GM03348 (cell line): Measurements from ENCODE around the gene DAPK1.

Experiments used
- DNase-seq: peaks from one replicate; pipeline ENCODE4 v3.0.0; 2012; ENCODE audit warnings: low spot score

Gene DAPK1

DNA sequence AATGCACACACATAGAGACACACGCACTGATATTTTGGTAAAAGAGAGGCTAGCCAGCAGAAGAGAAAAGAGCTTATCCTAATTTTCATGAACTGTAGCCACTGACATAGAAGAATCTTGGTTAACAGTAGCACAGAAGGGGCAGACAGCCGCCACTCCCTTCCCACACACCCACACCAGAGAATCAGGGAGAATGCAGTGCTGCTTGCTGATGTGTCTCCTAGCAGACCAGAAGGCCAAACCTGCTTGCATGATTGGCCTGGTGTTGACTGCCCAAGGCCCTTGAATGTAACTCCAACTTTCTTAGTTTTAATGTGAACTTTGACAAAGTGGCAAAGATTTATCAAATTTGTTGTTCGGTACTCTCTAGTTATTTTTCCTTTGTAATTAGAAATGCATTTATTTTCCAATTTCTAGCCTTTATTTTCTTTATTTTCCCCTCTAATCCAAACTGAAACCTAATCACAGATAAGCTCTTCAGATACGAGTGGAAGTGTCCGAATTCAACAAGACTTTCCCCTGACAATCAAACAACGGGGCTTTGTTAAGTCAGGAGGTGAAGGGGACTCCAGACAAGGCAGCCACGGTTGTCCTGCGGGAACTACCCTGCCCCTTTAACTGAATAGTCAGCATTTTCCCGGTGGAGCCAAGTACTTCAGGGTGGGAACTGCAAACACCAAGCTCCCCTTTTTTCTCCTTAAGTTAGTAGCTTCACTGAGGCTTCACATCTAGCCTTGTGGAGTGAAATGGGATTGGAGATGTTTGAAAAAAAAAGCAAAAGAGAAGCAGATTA is 146.3 kb downstream of the DAPK1 start:
- no peak for DNase-seq

DNA sequence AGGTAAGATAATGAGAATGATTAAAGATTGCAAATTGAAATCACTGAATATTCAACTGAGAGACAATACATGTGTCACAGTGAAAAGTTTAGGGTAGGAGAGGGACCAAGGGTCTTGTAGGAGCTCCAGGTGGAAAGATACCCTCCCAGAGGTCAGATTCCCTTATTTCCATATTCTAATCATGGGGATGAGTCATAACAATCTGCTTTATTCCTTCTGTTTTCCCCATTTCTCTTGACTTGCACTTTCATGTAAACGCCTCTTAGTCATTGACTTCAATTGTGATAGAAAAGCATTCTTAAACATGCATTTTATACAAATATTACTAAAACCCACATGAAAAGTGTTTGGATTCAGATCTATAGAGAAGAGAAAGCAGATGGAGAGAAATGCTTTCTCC is 147.0 kb downstream of the DAPK1 start:
- no peak for DNase-seq

DNA sequence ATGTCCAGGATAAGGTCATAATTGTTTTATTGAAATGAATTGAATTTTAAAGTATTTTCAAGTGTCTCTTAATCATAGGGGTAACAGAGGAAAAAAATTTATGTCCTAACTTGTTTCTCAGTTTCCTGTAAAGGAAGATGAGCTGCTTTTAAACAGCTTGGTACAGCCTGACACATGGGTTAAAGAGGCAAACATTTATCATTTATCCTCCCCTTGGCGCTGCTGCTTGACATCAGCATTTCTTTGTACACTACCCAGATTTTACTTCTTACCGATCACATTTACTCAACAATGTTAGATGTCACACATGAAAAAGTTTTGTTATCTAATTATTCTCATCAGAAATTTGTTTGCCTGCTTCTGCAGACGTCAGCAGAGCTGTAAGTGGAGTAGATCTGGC is 148.9 kb downstream of the DAPK1 start:
- no peak for DNase-seq

DNA sequence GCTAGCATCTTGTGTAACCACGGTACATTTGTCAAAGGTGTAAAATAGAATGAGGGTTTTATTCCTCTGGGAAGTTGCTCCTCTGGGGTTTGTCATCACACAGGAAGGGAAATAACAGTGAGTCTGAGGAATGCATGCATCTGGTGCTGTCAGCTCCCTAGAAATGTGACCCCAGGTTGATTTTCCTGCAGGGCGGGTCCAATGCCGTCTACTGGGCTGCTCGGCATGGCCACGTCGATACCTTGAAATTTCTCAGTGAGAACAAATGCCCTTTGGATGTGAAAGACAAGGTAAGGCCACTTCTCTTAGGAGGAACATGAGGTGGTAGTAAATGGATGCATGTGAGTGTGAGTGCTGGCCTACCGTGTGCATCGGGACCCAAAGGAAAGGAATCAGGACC is 149.4 kb downstream of the DAPK1 start:
- no peak for DNase-seq

DNA sequence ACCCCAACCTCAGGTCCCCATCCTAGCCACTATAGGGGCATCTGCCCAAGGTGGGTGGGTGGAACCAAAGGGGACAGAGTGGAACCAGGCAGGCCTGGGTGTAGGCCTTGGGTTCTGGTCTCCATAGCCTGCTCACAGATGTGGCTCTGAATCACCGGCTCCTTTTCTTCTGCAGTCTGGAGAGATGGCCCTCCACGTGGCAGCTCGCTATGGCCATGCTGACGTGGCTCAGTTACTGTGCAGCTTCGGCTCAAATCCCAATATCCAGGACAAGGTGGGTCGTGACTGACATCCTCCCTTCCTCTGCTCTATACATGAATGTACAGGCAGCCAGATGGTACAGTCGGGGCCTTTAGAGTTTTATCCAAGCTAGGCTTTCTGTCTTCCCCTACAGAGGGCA is 150.9 kb downstream of the DAPK1 start:
- DNase-seq: no peak

DNA sequence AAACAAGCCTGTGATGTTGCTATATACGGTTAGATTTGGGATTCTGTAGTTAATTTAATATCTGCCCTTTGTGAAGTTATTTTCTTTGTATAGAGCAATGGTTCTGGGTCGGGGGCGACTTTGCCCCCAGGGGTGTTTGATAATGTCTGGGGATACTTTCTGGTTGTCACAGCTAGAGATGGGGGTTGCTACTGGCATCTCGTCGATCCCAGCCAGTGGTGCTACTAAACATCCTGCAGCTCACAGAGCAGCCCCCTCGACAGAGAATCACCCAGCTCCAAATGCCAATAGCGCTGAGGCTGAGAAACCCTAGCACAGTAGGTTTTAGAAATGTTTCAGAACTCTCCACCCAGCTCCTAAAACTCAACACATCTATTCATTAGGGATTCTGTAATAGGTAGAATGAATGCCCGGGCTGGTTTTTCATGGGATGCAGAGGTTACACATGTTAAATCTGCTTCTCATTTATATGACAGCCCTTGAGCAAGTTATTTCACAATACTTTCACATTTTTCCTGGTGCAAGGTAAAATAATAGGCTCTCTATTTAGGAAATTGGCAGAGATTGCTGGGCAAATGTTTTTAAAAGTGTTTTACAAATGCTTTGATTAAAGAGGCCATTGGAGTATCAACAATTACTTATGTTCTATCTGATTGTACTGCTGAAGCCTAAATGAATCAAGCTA is 153.1 kb downstream of the DAPK1 start:
- DNase-seq: no peak

DNA sequence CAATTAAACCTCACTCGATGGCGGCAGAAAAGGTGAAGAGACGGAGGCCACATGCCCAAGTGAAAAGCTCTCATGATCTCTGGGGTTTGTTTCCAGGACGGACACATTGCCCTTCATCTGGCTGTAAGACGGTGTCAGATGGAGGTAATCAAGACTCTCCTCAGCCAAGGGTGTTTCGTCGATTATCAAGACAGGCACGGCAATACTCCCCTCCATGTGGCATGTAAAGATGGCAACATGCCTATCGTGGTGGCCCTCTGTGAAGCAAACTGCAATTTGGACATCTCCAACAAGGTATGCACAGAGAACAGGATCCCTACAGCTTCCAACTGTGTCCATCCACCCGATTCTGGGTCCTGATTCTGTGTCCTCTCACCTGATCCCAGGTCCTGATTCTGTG is 153.8 kb downstream of the DAPK1 start:
- DNase-seq: no peak

DNA sequence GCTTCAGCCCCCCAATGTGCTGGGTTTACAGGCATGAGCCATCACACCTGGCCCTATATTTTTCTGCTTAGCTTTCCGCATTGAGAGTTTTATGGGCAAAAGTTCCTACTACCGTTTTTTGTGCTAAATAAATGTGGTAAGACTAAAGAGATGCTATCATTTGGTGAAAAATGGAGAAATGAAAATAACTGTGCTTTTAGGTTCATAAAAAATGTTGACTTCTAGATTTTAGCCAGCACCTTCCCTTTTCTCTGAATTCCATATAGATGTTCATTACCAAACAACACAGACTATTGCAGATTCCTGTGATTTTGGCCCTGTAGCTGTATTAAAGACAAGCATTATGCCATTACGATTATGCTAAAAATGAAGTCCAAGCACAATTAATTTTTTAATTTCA is 156.3 kb downstream of the DAPK1 start:
- no peak for DNase-seq

DNA sequence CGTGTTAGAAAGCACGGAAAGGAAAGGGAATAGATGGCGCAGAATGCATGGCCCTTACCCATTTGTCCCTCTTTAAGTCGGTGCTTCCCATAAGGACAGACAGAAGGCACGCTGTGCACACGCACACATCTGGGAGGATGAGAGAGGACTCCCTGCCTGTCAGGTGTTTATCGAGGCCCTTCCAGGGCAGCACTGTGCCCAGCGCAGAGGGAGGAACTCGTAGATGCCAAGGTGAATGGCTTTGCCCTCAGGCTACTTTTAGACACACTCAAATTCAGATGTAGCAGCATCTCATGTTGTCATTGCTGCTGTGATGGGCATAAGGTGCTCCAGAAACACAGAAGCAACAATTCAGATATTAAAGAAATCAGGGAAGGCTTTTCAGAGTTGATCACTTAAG is 158.1 kb downstream of the DAPK1 start:
- DNase-seq: no peak

DNA sequence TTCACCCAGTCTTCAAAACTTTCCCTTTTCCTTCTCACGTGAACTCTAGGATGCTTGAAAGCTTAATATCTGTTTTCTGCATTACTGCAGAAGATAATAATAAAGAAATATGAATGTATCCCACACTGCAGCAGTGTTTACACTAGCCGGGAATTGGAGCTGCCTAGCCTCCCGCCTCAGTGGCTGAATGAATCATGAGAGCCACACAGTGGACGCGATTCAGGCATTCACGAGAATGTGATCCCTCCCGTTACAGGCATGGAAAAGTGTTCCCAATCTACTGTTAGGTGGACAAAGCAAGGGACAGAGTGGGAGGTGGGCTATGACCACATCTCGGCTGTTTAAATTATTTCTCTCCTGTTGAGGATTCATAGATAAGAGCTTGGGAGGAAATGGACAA is 158.8 kb downstream of the DAPK1 start:
- no peak for DNase-seq

DNA sequence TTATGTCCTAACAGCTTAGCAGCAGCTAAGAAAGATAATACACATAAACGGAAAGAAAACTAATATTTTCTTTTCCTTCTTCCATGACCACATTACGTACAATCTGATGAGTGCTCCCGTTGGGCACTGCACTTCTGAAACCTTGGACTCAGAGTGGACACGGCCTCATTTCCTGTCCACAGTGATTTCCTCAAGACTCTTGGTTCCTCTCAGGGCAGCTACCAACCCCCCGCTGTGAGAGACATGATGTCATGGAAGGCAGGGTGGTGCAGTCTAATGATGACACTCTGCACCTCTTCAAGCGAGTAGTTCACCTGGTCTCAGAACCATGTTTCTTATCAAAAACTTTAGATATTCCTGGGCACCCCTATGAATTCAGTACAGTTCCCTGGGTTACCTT is 159.5 kb downstream of the DAPK1 start:
- no peak for DNase-seq

DNA sequence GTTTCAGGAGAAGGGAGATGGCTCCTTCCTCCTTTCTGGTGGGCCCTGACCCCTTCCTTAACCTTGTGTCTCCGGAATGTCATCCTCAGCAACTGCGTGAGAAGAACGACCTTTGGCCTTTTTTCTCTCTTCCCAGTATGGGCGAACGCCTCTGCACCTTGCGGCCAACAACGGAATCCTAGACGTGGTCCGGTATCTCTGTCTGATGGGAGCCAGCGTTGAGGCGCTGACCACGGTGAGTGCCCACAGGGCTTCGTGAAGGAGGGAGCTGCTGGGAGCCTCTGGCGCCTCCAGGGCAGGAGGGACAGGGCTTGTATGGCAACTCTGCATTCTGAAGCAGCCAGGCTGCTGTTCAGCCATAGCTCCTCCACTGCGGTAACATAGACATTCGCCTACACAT is 160.2 kb downstream of the DAPK1 start:
- no peak for DNase-seq

DNA sequence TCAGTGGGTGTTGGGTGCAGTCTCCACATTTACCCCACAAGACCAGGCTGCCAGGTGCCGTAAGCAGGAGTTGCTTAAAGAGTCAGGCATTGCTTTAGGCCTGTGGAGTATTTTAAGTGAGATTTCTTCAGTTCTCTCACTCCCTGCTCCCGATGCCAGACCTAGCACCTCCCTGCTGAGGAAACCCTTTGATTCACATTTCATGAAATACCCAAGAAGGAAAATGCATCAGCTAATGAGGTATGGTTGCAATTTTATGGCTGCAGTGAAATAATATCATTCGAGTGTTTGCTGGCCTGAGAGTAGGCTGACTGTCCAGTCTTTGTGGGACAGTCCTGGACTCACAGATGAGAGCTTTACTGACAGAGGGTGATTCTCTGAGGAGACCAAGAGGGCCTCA is 160.8 kb downstream of the DAPK1 start:
- no peak for DNase-seq

DNA sequence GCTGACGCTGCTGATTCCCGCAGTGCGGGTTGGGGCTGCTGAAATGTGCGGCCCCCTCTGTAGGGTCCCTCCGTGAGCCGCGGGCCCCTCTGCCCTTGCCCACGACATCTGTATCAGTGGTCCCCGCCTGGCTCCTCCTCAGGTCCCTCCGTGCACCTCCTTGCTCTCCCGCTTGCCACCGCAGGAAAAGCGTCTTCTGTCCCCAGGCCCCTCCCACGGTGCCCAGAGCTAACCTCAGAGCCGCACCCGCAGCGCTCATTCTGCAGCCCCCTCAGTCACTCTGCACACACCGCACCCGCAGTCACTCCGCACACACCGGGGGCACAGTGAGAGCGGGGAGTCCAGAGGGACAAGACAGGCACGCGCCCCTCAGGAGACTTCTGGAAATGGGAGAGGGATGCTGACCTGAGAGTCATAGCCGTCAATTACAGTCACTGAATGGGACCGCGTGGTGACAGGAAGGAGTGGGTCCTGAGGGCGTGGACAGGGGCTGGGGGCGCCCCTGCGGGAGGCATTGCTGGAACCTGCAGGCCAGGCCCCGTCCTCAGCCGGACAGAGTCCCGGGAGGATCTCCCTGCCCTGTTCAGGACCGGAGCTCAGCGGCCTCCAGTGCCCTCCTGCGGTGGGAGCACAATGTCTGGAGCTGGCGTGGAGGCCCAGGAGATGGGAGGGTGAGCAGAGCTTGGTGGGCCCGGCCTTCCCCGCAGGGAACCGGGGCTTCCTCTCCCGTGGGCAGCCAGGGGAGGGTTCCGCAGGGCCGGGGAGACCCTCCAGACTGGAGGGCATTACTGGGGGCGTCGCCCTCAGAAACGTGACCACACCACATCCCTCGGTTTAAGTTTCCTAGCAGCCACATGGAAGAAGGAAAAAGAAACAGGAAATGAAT is 162.1 kb downstream of the DAPK1 start:
- no peak for DNase-seq

DNA sequence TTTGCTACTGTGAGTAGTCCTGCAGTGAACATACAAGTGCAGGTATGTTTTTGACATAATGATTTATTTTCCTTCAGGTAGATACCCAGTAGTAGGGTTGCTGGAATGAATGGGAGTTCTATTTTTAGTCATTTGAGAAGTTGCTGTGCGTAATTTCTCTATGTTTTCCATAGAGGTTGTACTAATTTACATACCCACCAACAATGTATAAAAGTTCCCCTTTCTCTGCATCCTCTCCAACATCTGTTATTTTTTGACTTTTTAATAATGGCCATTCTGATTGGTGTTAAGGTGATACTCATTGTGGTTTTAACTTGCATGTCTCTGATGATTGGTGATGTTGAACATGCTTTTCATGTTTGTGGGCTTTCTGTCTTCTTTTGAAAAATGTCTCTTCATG is 163.6 kb downstream of the DAPK1 start:
- DNase-seq: no peak

DNA sequence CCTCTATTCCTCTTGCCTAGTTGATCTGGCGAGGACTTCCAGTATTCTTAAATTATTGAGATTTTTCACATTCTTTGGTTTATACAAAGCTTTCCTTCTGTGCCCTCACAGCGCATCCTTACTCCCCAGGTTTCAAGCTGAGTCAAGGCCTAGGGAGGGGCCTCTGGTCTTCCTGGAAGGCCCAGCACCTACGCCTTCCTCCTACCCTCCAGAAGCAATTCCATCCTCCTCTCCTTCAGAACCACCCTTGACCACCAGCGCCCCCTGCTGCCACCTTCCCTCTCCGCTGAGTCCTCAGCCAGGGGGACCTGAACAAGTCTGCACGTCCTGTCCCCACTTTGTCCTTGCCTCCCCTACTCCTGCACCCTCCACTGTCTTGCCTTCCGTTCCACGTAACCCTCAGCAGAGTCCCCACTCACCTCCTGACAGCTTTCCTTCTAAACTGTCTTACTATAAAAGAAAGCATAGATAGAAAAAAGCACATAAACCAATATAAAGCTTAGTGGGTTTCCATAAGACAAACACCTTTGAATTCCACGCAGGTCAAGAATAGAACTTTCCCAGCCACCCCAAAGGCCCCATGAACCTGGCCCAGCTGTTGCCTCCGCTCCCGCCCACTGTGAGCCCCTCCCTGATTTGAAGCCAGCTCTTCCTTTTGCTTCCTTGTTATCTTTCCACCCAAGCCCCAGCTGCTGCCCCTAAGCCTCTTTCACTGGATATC is 165.3 kb downstream of the DAPK1 start:
- DNase-seq: peak; percentile 88

DNA sequence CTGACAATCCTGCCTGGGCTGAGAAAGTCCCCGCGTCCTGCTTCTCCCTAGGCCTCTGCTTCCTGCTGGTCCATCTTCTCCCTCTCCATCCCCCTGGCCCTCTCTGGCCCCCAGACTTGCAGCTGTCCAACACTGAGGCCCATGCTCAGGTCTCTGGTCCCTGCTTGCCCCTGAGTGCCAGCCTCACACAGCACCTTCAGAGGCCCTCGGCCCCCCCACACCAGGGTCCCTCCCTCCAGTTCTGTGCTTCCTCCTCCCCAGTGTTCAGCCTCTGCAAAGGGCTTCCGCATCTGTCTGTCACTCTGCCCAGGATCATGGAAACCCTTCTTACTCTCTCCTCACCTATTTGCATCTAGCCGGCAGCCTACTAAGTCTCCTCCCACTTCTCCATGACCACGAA is 165.9 kb downstream of the DAPK1 start:
- no peak for DNase-seq

DNA sequence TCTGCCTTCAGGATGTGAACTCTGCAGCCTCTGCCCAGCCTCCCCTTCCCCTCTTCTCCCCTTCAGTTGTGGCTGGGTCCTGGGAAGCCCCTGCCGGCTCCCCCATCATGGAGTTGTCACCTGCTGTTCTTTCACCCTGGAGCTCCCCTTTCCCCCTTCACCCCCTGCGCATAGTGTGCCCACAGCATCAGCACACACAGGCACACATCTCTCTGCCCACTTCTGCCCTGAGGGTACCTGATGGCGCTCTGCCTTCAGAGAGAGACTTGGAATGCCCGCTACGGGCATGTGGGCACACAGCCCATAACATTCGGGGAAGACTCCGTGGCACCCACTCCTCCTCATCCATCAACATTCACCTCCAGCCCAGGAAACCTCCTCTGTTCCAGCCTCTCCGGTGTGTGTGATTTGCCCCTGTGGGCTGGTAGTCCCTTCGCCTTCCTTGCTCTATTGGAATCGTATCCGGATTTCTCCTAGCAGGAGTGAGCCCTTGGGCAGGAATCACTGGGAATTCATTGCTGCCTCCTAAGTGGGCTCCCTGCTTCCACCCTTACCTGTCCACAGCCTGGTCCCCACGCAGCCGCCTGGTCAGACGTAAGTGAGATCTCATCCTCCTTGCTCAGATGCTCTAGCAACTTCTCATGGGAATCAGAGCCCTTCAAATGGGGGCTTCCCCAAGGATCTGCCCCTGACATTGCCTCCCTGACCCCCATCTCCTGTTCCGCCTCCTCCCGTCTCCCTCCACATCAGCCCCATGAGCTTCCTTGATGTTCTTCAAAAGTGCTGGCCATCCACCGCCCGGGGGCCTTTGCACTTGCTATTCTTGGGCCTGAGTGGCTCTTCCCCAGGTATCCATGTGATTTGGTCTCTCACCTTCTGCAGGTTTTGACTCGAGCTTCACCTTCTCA is 166.7 kb downstream of the DAPK1 start:
- no peak for DNase-seq

DNA sequence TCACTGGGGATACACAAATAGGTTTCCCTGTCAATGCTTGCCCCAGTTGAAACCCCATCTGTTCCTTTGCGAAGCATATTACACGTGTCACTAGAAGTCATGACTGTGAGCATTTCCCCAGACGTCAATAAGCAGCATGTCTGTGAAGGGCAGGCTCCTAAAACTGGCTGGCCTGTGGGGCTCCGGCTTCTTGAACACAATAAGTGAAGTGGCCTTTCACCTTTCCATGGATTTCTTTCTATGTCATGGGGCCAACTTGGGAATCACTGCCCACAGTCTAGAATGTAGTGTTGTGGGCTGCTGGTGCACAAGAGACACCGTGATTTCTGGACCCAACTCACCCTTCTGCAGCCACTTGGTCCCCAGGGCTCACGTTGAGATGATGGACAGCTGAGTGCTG is 167.8 kb downstream of the DAPK1 start:
- no peak for DNase-seq

DNA sequence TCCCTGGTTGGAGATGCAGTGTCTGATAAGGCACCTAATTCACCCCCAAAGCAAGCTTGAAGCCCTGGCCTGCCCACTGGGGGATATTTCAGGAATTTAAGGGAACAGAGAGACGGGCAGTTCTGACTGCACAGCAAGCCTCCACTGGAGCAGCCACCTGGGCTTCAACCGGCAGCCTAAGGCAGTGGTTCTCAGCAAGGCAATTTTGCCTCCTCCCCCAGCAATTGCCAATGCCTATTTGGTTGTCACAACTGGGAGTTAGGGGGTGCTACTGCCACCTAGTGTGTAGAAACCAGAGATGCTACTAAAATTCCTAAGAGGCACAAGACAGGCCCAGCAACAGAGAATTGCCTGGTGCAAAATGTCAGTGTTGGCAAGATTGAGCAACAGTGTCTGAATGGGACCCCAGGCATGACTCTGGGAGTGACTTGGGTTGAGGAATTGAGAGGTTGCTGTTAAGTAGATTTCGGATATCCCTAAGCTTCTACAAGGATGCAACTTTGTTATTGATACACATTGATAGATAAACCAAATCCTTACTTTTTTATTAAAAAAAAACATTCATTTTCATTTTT is 169.6 kb downstream of the DAPK1 start:
- DNase-seq: no peak

DNA sequence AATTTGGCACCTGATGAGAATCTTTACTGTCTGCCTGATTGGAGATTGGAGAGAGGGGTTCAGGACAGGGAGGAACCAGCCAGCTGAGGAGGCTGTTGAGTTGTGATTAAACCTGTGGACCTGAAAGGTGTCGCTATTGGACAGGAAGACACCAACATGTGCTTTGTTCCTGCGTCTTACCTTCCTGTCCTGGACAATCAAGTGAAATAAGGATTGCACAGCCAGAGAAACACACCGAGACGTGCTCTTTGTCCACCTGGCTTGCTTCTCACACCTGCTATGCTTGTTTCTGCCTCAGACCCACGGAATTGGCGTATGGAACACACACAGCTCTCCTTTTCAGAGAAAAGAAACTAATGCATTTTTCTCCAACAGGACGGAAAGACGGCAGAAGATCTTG is 170.6 kb downstream of the DAPK1 start:
- DNase-seq: no peak
